AG09309 (cell line): ENCODE results near the gene AFAP1.

Experiments
- DNase-seq: peaks from one replicate; pipeline ENCODE4 v3.0.0-alpha.2; 2010; ENCODE audit warnings: low read depth
- H3K4me3 ChIP-seq: 2 replicates; pipeline ENCODE4 v1.5.1; 2011; ENCODE audit warnings: mild to moderate bottlenecking, low read depth, low read length, moderate library complexity; ENCODE audit not compliant: control insufficient read depth
- CTCF ChIP-seq: IDR thresholded peaks from 2 replicates; pipeline ENCODE4 v1.5.1; 2011; ENCODE audit warnings: mild to moderate bottlenecking, low read depth, low read length, inconsistent platforms; ENCODE audit not compliant: insufficient read depth, control insufficient read depth; ENCODE audit errors: missing control alignments

Gene AFAP1

DNA sequence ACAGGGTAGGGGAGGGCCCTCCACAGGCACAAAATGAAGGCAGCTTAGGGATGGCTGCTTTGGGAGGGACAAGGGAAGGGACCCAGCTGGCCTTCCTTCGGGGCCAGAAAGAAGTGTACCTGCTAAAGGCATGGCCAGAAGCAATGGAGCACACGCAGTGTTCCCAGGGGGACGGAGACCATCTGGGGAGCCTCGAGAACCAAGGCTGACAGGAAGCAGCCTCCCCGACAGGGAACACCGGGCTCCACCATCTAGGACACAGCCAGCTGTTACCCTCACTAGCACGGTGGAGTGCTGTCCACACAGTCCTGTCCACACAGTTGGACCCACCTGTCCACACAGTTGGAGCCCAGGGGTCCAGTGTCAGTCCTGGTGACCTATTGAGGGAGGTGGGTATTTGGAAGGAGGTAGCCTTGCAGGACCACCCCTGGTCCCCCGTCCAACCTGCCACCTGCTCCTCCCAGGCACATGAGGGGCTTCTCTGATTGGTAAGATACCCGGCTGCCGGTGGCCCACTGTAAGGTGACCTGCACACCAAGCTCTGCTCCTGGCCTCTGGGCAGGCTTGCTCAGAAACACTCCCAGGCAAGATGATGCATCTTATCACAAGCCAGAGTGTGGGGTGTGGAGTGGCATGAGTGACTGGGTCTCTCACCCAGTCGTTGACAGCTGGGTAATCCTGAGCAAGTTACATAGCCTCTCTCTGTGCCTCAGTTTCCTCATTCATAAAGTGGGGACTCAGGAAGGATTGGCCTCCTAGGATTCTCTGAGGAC lies 20.5 kb upstream of the AFAP1 start:
- no peak for TF ChIP-seq CTCF
- H3K4me3 ChIP-seq: no peak overlapping the region
- DNase-seq: no peak

DNA sequence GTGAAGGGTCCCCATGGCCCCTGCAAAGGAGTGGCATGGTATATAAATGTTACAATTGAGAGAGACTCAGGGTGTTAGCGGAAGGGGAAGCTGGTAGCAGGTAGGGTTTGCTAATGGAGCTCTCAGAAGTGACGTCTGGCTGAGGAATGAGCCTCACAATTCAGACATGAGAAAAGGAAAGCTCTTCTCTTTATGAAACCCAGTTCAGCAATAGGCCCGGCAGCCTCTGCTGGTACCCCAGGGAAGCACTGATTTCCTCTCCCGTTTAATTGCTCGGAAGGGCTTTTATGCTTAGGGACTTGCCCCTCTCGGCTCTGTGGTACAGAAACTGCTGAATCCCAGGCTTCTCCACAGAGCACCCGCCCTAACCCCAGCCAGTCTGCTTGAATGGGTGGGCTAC lies 19.4 kb upstream of the AFAP1 start:
- H3K4me3 ChIP-seq: no peak overlapping the region
- DNase-seq: no peak
- no peak for TF ChIP-seq CTCF

- TF ChIP-seq CTCF: no peak
- DNase-seq: no peak
- no peak overlapping the region for H3K4me3 ChIP-seq
Measured at GRCh38 chr4:7956934-7957656, 17.4 kb upstream of the AFAP1 start.

DNA sequence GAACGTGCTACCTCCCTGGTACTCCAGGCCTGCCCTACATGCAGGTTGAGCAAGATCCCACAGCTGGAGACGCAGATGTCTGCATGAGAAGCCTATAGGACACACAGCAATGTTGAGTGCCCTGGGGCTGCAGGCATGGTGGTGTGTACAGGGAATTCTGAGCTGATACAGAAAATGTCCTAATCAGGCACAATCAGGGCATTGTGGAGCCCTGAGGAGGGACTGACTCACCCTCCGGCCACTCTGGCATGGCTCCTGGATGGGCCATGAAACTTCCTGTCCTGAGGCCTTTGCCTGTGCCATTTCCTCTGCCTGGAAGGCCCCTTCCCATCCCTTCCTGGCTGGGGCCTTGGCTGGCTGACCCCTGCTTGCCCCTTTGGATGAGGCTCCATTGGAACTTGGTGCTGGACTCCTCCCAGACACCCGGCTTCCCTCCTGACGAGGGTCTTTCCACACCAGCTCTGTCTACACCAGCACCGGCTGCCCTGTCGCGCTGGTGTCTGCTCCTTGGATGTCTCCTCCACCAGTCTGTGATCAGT lies 16.7 kb upstream of the AFAP1 start:
- no peak for TF ChIP-seq CTCF
- DNase-seq: no peak
- no peak overlapping the region for H3K4me3 ChIP-seq

DNA sequence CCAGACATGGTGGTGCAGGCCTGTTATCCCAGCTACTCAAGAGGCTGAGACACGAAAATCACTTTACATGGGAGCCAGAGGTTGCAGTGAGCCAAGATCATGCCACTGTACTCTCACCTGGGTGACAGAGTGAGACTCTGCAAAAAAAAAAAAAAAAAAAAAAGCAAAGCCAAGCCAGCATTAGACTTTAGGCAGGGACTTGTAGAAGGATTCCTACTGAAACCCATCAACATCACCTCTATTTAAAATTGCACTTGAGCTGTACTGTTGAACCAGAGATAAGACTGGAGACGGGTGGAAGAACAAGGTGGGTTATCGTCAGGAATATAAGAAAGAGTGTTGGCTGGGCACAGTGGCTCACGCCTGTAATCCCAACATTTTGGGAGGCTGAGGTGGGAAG lies 15.7 kb upstream of the AFAP1 start:
- no peak for TF ChIP-seq CTCF
- DNase-seq: no peak
- H3K4me3 ChIP-seq: no peak overlapping the region

- H3K4me3 ChIP-seq: no peak overlapping the region
- no peak for DNase-seq
- TF ChIP-seq CTCF: no peak
Measured at GRCh38 chr4:7952615-7953014, 13.0 kb upstream of the AFAP1 start.
